Esophagus muscularis mucosa (tissue), 3 donors: ENCODE results near the gene DLG5.

Experiments used
- EP300 ChIP-seq: sonication (generic); formaldehyde crosslinking; IDR thresholded peaks from one replicate; pipeline ENCODE4 v1.6.1; 2017; ENCODE audit warnings: antibody characterized with exemption
- POLR2AphosphoS5 ChIP-seq, 2 donors: sonication (generic); formaldehyde crosslinking; IDR thresholded peaks; one replicate each; pipeline ENCODE4 v1.6.1; 2017; ENCODE audit warnings: antibody characterized with exemption in 2 of 2

DNA sequence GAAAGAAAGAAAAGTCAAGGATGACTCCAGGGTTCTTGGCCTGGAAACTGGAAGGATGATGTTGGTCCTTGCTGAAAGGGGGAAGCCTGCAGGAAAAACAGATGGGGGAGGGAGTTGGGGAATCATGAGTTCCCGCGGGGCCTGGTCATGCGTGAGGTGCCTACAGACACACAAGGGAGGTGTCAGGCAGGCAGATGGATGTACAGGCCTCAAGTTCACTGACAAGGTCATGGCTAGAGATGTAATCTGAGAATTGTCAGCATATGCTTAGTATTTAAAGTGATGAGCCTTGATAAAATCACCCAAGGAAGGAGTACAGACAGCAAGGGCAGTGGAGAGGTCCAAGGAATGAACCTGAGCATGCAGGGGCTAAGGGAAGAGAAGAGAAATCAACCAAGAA is 46.8 kb downstream of the DLG5 start:
- TF ChIP-seq POLR2AphosphoS5 (IDR thresholded peaks at IDR 0.05) (no peak), EP300 (no peak)
